PC-9 (cell line): ENCODE results near the gene ASB8. TPM values are rescaled to one million over a fixed set of nuclear protein-coding genes. Genes with fewer than 3 reads are reported as not detected.
"Not testable (repeated sequence)": the region's sequence is repeated elsewhere in the genome, so short reads cannot be mapped to it uniquely, and the experiment has no call there.

Source experiments
- BruUV-seq: library from RNA; stranded (reverse); fragments of 400-500 nt; replicated peaks from 2 replicates; lab custom pipeline; 2021; lab: Mats Ljungman, UMichigan
- CTCF ChIA-PET: fragments of 300-600 bp; sonication (Branson Sonifier 250); formaldehyde crosslinking; loops from one replicate; lab custom pipeline; 2022; ENCODE audit warnings: antibody characterized with exemption; lab: Charles Lee
- POLR2A ChIA-PET: fragments of 300-600 bp; sonication (Branson Sonifier 250); formaldehyde crosslinking; loops from one replicate; lab custom pipeline; 2022; ENCODE audit warnings: antibody characterized with exemption; ENCODE audit not compliant: unreplicated experiment; lab: Charles Lee
- DNase-seq, 2 experiments: peaks; one replicate each; pipeline versions ENCODE4 v3.0.0 to v3.0.0-alpha.2; 2015 to 2022; ENCODE audit warnings: mixed read lengths in 1 of 2
- H2AFZ ChIP-seq: fragments of 200-600 bp; sonication (generic); 2 replicates; pipeline ENCODE4 v1.8.1; 2017; ENCODE audit warnings: antibody characterized with exemption
- H3F3A ChIP-seq: fragments of 200-600 bp; sonication (generic); 2 replicates; pipeline ENCODE4 v1.8.1; 2017; ENCODE audit warnings: antibody characterized with exemption, mild to moderate bottlenecking, low read depth; ENCODE audit not compliant: insufficient read depth
- H3K27ac ChIP-seq: fragments of 200-600 bp; sonication (generic); 2 replicates; pipeline ENCODE4 v1.6.1; 2016; ENCODE audit warnings: mixed run types
- H3K27me3 ChIP-seq: fragments of 200-600 bp; sonication (generic); 2 replicates; pipeline ENCODE4 v1.6.1; 2016; ENCODE audit warnings: low read depth, mixed run types; ENCODE audit not compliant: insufficient read depth
- H3K36me3 ChIP-seq: fragments of 200-600 bp; sonication (generic); 2 replicates; pipeline ENCODE4 v1.6.1; 2016; ENCODE audit warnings: low read depth, mixed run types
- H3K4me1 ChIP-seq: fragments of 200-600 bp; sonication (generic); replicated peaks from 2 replicates; pipeline ENCODE4 v1.6.1; 2016; ENCODE audit warnings: mixed run types; ENCODE audit not compliant: insufficient read depth
- H3K4me2 ChIP-seq: fragments of 200-600 bp; sonication (generic); 2 replicates; pipeline ENCODE4 v1.6.1; 2017; ENCODE audit warnings: mixed run types
- H3K4me3 ChIP-seq: fragments of 200-600 bp; sonication (generic); 2 replicates; pipeline ENCODE4 v1.6.1; 2016; ENCODE audit warnings: mixed run types
- H3K79me2 ChIP-seq: fragments of 200-600 bp; sonication (generic); 2 replicates; pipeline ENCODE4 v1.6.1; 2017; ENCODE audit warnings: low read depth, mixed run types
- H3K9me2 ChIP-seq: fragments of 200-600 bp; sonication (generic); 2 replicates; pipeline ENCODE4 v1.8.1; 2017; ENCODE audit warnings: mild to moderate bottlenecking; ENCODE audit not compliant: insufficient read depth
- H3K9me3 ChIP-seq: fragments of 200-600 bp; sonication (generic); 2 replicates; pipeline ENCODE4 v1.8.1; 2016; ENCODE audit warnings: low read depth; ENCODE audit not compliant: insufficient read depth
- H4K20me1 ChIP-seq: fragments of 200-600 bp; sonication (generic); 2 replicates; pipeline ENCODE4 v1.8.1; 2017; ENCODE audit not compliant: insufficient read depth
- EZH2 ChIP-seq: fragments of 200-600 bp; sonication (generic); IDR thresholded peaks from 2 replicates; pipeline ENCODE4 v1.8.0; 2017; ENCODE audit warnings: antibody characterized with exemption, low read depth
- intact Hi-C: fragments of 100-400 bp; cut with micrococcal nuclease; formaldehyde crosslinking; loops from one replicate; pipeline ENCODE4 v1.10.0; 2022; ENCODE audit not compliant: unreplicated experiment
- total RNA-seq: library from RNA; stranded (reverse); gene quantifications from 2 replicates; pipeline ENCODE4 v1.2.3, GENCODE V29; 2021
- TF ChIP-seq, protein P1 (sequence below): fragments of 200-600 bp; sonication (generic); conservative IDR thresholded peaks from 2 replicates; pipeline ENCODE4 v1.6.1; 2017; ENCODE audit warnings: mixed run types, antibody characterized with exemption, mild to moderate bottlenecking, moderate library complexity

The ASB8 gene
- total RNA-seq, 1 experiment from 2014 or later = 25.1 TPM

DNA sequence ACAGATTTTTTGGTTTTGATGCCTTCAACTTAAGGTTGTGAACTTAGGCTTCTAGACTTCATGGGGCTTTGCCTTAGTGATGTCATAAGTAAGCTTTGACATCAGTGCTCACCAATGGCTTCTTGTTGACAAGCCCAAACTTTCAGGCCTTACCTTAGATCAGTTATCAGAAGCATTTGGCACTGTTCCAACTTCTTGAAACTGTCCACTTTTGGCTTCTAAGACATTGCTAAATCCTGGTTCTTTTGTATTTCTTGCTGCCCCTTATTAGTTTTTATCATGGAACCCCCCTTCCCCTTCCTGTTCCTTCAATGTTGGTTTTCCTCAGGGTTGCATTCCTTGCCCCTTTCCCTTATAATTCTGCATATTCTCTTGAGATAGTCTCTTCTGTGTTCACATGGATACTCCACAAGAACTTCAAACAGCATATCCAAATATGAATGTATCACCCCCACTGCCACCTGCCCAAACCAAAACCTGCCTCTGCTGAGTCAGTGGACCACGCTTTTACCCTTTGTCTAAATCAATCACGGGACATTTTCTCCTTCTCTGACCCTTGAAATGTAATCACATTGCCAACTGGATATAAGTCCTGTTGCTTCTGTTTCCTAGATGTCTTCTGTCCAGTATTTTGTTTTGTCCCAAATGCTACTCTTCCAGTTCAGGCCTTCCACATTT, 30.2 kb downstream of the ASB8 start:
- no TSS peak for BruUV-seq
- POLR2A ChIA-PET = no interaction called here

GRCh38 chr12:48125985-48126384, 31.3 kb downstream of the ASB8 start:
- intact Hi-C loops = no loop called here
- BruUV-seq = no TSS peak
- Histone ChIP-seq H3K27me3 (no peaks in the 10 kb centered on the region), H3K9me2 (no peaks in the 10 kb centered on the region), H4K20me1 (no peaks in the 10 kb centered on the region; the same call in 1 of the 2 replicates), H3F3A (no peaks in the 10 kb centered on the region), H3K27ac (no peak overlapping the region), H3K4me3 (no peak overlapping the region), H3K4me1 (no peaks in the 10 kb centered on the region), H3K79me2 (peaks cover 5% of the 10 kb centered on the region; the same call in 1 of the 2 replicates), H2AFZ (no peak overlapping the region), H3K4me2 (no peak overlapping the region), H3K9me3 (no peaks in the 10 kb centered on the region), H3K36me3 (peaks cover 8% of the 10 kb centered on the region; the same call in 1 of the 2 replicates)
- TF ChIP-seq, protein P1, sequence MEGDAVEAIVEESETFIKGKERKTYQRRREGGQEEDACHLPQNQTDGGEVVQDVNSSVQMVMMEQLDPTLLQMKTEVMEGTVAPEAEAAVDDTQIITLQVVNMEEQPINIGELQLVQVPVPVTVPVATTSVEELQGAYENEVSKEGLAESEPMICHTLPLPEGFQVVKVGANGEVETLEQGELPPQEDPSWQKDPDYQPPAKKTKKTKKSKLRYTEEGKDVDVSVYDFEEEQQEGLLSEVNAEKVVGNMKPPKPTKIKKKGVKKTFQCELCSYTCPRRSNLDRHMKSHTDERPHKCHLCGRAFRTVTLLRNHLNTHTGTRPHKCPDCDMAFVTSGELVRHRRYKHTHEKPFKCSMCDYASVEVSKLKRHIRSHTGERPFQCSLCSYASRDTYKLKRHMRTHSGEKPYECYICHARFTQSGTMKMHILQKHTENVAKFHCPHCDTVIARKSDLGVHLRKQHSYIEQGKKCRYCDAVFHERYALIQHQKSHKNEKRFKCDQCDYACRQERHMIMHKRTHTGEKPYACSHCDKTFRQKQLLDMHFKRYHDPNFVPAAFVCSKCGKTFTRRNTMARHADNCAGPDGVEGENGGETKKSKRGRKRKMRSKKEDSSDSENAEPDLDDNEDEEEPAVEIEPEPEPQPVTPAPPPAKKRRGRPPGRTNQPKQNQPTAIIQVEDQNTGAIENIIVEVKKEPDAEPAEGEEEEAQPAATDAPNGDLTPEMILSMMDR = no peak
- no peak for TF ChIP-seq EZH2
- ChIA-PET POLR2A (no interaction called here), CTCF (interaction anchor here (0.6 kb wide), 1 partner anchor 61 kb away, joined by 8 read pairs; no protein-coding TSS in a partner anchor)
- no peak for DNase-seq

More for the DNA sequence above, 30.2 kb downstream of the ASB8 start:
- no peaks in the 10 kb centered on the region for H3K4me1 ChIP-seq
- H3K4me3 ChIP-seq = no peak overlapping the region
- H4K20me1 ChIP-seq = no peaks in the 10 kb centered on the region; the same call in 1 of the 2 replicates
- CTCF ChIA-PET = no interaction called here
- no peaks in the 10 kb centered on the region for H3F3A ChIP-seq
- intact Hi-C loops = no loop called here
- TF ChIP-seq EZH2 = no peak
- TF ChIP-seq, protein P1 = no peak
- H2AFZ ChIP-seq = no peak overlapping the region
- no peak overlapping the region for H3K4me2 ChIP-seq
- no peaks in the 10 kb centered on the region for H3K79me2 ChIP-seq
- H3K9me2 ChIP-seq = no peaks in the 10 kb centered on the region
- no peak overlapping the region for H3K27ac ChIP-seq
- DNase-seq = no peak
- peaks cover 19% of the 10 kb centered on the region; the same call in 1 of the 2 replicates for H3K36me3 ChIP-seq
- no peaks in the 10 kb centered on the region for H3K9me3 ChIP-seq
- no peaks in the 10 kb centered on the region for H3K27me3 ChIP-seq

GRCh38 chr12:48125542-48125941, 31.8 kb downstream of the ASB8 start:
- intact Hi-C loops, H4K20me1 ChIP-seq, H3K4me2 ChIP-seq, H3K4me3 ChIP-seq, H3K9me3 ChIP-seq, H3K9me2 ChIP-seq, H2AFZ ChIP-seq, H3K79me2 ChIP-seq, BruUV-seq, H3K27ac ChIP-seq, POLR2A ChIA-PET, H3F3A ChIP-seq, DNase-seq, H3K4me1 ChIP-seq, H3K36me3 ChIP-seq, H3K27me3 ChIP-seq: not testable (repeated sequence)
- CTCF ChIA-PET = interaction anchor here (0.6 kb wide), 1 partner anchor 61 kb away, joined by 8 read pairs; no protein-coding TSS in a partner anchor
